Measurements from ENCODE around the gene NR6A1.

The NR6A1 gene

DNA sequence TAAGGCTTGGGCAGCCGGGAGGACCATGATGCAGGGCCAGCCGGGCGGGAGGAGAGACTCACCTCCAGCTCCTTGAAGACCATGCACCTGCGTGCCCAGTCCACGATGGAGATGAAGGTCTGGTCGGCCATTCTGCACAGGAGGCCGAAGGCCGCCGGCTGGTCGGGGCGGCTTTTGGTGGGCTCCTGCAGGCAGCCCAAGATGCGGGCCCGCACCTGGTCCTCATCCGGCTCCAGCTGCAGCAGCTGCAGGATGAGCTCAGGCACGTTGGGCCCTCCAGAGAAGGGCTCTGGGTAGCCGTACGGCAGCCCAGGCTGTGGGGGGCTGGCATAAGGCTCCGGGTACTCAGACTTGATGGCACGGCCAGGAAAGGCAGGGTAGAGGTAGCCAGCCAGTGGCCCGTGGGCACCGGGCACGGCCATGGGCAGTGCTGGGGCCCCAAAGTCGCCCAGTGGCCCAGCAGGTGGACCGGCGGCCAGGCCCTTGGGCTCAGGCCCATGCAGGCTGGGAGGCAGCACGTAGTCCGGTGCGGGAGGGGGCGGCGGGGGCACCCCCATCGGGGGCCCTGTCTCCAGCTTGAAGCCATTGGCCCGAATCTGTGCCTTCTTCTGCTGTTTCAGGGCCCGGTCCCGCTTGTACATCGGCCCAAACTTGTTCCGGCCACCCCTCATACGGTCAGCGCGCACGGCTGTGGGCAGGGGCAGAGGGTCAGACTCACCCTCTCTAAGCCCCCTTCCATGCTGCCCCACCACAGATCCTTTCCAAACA is 270.9 kb downstream of the NR6A1 start:
- DNase-seq: no peak

DNA sequence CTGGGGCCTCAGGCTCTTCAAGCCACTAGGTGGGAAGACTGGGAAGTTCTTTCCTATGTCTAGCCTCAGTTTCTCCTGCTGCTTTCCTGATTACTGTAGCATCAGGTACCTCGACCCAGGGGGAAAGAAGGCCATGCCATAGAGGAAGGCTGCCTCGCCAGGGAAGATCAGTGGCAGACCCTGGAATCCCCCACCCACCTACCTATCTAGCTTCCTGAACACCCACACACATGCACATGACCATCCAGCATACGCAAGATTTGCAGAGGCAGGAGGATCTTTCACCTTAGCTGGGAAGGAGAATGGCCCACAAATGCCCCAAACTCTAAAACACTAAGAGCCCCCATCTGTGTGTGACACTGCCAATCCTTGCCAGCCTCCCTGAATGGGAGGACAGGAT is 271.9 kb downstream of the NR6A1 start:
- no peak for DNase-seq

DNA sequence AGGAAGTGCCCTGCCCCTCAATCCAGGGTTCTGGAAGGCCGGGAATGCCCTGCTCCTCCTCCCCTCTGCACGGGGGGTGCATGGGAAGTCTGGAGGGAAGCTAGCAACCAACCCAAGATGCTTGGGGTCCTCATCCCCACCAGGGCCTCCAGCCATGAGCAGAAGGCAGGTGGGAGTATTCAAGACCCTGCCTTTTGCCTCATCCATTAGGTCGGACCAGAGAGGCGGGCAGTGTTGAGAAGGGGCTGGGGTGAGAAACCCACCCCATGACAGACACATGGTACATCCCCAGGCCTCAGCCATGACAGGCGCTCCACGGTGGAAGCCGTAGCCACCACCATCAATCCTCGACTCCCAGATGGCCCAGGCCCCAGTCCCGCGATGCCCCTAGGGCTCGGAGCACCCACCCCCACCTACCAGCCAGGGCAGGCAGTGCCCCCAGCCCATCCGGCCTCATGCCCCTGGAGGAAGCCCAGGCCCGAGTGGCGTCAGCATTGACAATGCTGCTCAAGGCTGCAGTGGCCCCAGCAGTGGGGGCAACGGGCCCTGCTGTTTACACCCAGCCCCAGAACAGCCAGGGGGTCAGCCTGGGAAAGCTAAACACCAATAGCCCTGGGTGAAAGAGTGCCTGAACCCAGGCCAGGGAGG is 272.5 kb downstream of the NR6A1 start:
- no peak for DNase-seq

DNA sequence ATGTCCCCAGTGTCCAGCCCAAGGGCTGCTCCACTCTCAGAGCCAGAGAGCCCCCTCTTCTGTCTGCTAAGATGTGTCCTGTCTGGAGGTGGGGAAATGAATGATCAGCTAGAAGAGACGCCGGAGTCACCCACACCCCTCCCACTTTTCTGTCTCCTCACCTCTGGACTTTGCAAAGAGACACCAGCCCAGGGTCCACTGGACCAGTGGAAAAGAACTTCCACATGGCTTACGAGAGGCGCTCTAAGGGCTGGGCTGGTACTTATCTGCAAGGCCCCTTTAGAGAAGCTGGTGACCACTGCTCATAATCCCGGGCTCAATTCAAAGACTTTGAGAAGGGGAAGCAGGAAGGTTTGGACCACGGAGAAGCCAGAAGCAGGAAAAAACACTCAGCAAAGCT is 273.1 kb downstream of the NR6A1 start:
- DNase-seq: no peak

DNA sequence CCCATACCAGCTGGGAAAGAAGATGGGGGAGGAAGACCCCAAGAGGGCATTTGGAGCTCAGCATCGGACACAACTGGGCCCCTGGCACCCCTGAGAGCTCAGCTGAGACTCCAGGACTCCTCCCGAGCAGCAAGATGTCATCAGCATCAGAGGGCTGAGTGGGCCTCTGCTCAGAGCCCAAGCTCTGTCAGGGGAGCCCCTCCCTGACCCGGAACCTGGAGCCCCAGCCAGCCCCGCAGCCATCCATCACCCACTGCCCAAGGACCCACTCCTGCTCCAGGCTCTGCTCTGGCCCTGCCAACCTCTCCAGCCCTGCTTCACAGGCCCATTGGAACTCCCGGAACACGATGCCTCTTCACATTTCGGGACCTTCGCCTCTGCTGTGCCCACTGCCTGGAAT is 273.7 kb downstream of the NR6A1 start:
- DNase-seq: no peak

DNA sequence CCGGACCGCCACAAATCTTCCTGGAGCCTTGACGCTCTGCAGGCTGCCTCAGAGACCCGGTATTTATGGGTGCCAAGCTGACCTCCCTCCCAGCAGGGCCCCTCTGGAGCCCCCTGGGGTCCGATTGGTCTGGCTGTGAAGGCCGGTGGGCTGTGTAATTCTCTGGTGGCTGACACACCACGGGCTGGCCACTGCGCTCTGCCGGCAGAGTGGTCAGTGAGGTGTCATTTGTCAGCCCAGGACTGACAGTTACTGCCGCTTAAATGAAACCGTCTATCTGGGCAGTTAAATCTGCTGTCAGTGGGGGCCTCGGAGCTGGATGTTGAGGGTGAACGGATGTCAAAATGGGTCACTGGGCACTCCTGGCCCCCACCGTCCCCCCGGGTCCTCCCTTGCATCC is 274.6 kb downstream of the NR6A1 start:
- DNase-seq: no peak

DNA sequence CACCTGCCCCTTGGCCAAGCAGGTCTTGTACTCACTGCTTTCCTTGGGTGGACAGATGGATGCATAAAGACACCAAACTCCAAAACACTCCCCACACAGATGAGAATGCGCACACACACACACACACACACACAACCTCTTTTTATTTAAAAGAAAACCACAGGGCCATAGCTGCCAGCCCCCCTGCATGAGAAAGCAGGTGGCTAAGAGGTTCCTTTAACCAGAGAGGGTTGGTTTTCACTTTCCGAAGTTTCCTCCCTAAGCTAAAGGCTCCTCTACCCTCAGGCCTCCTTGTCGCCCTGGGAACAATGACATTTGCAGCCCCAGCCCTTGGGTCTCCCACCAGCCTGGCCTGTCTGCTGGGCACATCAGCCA is 275.0 kb downstream of the NR6A1 start:
- DNase-seq: no peak

DNA sequence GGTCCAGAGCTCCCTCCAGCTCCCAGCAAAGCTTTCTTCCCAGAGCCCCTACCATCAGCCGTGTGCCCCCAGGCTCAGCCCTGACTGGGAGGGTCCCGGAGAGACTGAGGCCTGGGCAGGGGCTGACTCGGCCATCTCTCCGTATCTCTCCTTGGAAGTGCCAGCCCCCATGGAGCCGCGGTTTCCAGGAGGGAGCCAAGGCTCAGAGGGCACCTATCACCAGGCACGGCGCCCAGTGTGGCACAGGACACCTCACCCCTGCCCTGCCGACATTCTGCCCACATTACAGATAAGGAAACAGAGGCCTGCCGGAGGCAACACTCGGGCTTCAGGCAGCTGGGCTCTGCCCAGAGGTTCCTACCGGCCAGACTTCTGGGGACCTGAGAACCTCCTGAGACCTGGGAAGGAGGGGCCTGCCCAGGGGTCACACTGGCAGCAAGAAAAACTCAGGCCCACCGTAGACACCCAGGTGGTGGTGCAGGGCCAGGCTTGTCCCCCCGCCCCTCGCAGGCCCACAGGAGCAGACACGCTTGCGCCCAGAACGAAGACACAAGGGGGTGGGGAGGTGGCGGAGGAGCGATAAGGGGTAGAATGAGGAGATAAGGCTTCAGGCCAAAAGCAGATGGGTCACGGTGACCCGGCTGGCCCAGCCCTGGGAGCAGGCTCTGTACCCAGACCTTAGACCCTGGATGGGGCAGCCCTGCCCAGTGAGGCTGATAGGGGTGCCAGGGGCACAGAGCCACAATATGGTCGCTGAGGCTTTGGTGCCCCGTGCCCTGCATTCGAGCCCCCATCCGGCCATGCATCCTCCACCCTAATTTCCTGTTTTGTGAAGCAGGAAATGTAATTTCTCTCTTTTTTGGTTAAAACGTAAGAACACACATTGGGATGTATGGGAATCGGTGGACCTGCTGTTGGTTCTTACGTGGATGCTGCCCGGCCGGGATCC is 275.7 kb downstream of the NR6A1 start:
- no peak for DNase-seq

DNA sequence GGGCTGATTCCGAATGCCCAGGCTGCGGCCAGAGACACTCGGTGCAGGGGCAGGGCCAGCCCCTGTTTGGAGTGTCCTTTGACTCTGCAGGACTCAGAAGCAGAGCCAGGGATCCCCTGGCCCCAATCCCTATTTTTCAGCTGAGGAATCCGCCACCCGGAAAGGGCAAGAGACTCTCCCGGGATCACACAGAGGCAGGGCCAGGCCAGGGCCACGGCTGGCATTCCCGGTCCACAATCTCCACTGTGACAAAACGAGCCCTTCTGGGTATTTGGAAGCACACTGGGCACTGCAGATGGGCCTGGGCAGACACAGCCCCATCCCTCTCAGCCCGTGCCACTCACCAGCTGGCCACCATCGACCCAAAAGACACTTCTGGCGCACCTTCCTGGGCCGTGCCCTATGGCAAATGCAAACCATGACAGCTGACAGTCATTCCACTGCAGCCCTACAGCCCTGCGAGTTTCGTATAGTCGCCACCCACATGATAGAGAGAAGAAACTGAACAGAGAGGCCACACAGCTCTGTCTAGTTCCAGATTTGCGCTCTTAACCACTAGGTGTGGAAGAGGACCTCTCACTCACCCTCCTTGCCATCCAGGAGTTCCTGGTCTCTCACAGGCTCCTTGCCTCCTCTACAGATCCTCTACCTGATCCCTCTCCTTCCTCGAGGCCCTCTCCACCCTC is 277.2 kb downstream of the NR6A1 start:
- DNase-seq: no peak

DNA sequence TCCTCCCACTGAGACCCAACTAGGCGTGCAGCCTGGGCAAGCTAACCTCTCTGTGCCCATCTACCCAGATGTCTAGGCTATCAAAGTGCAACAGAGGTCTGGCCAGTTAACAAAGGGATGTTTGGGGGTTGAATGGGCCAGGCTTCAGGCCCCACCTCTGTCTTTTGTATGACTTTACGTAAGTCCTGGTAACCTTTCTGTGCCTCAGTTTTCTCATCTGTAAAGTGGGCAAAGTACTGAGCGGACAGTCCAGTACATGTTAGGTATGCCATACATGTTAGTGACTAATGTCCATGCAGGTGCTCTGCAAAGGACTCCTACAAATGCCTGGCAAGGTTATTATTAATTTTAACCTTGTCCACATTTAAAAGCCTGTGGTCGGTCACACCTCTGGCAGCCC is 277.9 kb downstream of the NR6A1 start:
- DNase-seq: no peak

DNA sequence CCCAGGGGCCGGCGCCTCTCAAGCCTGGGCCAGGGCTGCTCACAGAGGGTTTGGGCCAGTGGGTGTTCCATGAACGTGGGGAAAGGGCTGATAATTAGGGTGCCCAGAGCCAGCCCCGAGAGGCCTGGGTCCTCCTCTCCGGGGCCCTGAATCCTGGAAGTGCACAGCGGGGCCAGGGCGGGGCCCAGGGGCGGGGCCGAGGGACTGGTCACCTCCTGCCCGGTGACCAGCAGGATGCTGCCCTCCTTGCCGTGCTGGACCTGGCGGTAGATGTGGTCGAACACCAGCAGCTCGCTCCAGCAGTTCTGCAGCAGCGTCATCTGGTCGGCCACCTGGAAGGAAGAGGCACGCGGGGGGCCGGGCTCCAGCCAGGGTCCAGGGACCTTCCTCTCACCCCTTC is 278.3 kb downstream of the NR6A1 start:
- DNase-seq: no peak

DNA sequence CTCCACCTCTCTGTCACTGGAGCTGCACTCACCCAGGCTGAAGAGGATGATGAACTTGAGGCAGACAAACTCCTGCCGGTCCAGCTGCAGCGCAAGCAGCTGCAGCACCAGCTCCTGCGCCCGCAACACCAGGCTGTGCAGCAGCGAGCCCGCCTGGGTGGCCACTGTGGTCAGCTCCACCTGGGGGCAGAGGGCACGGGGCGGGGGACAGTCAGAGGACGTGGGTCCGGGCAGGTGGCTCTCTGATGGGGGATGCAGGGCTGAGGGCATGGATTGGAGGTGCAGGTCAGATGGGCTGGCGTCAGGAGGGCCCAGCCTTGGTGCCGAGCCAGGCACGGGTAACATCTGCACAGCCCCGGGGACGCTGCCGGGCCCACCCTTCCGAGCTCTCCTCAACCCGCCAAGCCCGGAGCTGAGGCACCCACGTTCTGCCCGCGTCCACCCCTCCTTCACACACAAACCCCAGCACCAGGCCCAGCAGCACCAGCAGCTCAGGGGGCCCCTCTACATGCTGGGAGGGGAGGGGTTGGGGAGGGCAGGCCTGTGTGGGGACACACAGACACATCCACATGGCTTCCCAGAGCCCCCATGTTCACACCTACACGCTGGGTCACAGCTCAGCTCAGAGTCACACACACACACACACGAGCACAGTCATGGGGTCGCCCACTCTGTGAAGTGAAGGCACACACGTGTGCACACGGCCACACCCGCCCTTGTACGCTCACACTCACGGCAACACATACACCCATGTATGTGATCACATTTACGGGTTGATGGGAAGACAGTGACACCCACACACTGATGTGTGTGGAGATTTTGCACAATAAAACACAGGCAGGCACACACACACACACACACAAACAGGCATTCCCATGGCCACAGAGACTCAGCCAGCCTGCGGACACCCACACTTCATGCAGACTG is 279.8 kb downstream of the NR6A1 start:
- DNase-seq: no peak

DNA sequence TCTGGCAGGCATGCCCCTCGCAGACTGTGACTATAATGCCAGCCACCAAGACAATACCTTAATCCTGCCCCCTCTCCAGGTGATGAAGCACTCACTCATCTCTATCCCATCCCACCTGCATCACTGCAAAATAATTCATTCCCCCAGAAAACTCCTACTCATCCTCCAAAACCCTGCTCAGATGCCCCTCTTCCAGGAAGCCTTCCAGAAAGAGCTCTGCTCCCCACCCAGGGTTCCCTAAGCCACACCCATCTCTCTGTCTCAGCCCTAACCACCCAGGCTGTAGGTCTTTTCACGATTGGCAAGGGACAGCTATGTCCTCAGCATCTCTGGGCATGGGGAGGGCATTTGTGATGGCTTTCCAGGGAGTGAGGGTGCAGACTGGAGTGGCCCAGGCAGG is 281.1 kb downstream of the NR6A1 start:
- no peak for DNase-seq

DNA sequence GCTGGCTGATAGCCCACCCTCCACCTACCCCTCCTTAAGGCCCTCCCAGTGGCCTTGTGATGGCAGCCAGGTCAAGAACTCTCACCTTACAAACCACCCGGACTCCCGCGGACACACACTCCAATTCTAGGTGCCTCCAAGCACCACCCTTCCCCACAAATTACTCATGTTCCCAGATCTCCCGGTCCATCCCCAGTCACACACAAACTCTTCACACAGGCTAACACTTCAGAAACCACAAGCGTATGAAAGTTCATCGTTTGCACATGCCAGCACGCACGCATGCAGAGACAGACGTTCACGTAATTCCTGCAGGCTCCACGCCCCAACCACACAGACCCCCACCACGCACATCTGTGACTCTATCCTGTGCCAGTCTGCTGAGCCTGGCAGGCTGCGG is 281.9 kb downstream of the NR6A1 start:
- DNase-seq: no peak

DNA sequence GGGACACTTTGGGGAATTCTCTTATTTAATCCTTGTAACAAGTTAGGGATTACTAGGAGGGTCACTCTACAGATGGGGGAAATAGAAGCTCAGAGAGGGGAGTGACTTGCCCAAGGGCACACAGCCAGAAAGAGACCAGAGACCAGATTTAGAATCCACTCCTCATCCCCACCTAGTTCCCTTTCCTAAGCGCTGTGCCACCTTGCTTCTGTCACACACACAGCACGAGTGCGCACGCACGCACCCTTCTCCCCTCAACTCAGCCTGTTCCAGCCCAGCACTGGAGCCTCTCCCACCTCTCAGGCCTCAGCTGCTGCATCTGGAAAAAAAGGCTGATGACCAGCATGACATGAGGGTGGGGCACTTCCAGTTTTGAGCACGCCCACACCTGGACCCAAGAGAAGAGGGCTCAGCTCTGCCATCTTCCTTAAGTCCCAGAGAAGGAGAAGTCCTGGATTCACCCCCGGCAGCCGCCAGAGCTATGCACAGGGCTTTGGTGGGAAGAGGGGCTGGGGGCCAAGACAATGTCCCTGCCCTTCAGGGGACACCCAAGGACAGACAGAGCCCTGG is 282.4 kb downstream of the NR6A1 start:
- no peak for DNase-seq

DNA sequence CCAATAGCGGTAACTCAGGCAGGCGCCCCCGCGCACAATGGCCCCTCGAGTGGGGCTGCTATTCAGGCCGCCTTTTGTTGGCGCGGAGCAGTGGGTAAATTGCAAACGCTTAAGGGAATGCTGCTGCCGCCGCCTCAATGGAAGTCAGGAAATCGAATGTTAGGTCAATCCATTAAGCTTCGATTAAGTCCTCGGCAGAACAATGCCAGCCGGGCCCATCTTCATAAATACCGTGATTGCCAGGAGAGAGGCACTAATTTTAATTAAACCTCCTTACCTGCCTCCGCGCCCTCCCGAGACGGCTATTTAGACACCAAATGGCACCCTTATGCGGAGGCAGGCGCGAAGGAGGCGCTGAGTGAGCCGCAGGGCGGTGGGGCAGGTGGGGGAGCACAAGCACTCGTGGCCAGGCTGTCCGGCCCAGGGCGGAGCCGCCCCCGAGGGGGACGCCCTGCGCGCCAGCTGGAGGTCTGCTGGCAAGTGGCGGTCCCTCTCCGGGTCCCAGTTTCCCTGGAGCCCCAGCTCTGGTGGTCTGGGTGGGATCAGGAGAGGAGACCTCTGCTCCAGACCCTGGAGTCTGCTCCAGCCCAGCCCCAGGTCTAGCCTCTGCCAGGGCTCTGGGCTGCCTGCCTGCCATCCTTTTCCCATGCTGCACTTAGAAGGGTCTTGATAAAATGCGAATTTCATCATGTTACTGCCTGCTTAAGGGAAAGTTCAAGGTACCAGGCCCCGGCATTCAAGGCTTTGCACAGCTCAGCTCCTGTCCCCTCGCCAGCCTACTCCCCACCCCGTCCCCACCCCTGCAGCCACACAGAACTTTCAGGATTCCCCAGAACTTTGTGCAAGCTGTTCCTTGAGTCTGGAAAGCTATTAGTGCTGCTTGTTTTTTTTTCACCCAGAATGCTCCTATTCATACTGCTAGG is 283.6 kb downstream of the NR6A1 start:
- DNase-seq: no peak

DNA sequence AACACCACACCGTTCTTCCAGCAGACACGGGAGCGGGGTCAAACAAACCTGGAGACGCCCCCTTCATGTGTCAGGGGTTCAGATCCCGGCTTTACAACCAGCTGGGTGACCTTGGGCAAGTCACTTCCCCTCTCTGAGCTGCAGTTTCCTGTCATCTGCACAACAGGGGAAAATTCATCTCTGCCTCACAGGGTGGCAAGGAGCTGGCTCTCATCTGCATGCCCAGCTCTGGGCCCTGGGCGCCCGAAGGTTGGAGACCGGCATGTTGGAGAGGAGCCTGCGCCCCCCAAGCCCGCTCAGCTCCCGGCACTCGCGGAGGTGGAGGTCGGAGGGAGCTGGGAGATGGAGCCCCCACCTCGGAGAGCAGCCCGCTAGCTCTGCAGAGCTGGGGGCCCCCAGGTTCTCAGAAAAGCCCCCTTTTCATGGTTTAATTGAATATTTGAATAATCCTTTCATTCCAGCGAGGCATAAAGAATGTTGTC is 284.3 kb downstream of the NR6A1 start:
- DNase-seq: no peak

DNA sequence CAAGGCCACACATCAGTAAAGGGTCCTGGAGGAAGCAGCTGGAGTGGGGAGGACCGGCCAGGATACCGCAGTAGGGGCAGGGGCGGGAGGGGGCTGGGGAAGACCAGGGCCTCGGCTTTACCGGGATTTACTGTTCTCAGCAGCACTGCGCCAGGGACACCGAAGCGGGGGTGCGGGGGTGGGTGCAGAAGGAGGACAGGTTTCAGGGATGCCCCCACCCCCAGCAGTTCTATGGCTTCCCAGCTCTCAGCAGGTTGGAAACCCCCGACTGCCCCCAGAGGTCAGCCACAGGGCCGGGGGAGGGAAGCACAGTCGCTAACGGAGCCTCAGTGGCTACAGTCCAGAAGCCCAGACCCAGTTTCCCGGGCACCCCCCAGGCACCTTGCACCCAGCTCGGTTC is 285.2 kb downstream of the NR6A1 start:
- DNase-seq: no peak

DNA sequence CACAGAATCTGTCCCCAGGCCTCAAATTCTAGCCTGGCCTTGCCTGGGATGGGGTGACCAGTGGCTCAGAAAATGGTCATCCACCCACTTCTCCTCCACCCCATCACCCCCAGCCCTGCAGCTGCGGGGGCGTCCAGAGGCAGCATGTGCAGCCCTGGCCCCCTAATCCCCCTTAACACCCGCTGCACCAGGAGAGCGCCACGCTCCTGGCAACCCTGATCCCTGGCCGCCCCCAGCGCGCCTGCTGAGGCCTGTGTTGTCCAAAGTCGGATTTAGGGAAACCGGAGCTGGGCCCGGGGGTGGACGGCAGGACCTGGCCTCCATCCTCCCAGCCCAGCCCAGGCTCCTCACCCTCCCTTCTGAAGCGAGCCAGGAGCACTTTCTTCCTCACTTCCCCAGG is 285.9 kb downstream of the NR6A1 start:
- no peak for DNase-seq

DNA sequence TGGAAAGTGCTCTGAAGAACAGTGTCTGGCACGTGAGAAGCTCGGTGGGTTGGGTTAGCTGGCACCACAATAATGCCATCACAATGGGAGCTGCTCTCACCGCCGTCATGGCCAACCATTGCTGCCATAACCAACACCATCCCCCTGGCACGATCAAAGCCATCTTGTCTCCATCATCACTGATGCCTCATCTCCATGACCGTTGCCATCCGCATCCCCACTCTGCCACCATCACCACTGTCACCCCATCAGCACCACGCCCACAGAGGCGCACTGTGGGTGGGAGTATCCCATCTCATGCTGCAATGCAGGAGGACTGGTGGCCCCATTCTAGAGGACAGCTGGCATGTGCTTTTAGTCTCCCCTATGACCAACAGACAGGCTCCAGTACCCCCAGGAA is 287.6 kb downstream of the NR6A1 start:
- no peak for DNase-seq

Data from HCEC 1CT (cell line).